Epithelial cell of prostate (primary cell): ENCODE measurements around the gene NEXN.

Experiments
- DNase-seq: peaks from one replicate; pipeline ENCODE4 v3.0.0-alpha.2; 2011; ENCODE audit warnings: low read depth, low spot score
- H3K27ac ChIP-seq: fragments of 450-650 bp; 2 replicates; pipeline ENCODE4 v1.5.1; 2017; ENCODE audit warnings: mild to moderate bottlenecking

Gene NEXN

DNA sequence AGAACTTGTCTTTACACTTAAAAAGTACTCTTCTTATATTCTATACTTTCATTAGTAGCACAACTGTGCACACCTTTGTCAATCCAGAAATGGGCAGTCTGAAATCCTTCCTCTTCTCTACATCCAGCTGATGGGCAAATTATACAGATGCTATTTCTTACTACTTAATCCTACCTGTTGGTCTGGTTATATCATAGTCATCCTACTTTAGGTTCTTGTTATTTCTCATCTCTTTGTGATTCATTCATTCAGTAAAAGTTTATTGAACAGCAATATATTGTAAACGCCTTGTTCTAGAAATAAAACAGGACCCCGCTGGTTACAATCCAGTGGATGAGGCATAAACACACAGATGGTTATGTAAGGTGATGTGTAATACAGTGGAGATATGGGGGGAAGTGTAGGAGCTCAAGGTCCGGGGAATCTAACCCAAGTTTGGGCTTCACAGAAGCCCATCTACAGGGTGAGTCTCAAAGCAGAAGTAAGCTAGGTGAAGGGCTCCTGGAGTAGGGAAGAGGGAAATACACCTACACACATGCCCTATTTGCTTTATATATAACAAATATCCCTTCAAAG is 102.3 kb downstream of the NEXN start:
- DNase-seq = no peak
- H3K27ac ChIP-seq = no peak overlapping the region

DNA sequence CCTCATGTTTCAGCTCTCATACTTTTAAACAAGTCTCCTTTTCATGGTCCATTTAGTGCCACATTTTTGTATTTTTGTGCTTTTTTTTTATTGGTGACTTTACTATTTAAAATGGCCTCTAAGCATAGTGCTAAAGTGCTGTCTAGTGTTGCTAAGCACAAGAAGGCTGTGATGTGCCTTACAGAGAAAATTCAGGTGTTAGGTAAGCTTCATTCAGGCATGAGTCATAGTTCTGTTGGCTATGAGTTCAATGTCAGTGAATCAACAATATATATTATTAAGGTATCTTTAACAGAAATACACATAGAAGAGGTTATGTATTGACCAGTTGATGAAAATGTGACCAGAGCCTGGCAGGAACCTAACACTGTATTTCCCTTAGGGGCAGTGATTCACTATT is 103.2 kb downstream of the NEXN start:
- no peak for DNase-seq
- H3K27ac ChIP-seq = no peak overlapping the region
